Sigmoid colon (tissue), 4 donors: ENCODE measurements around the gene RXRA.

Experiments
- EP300 ChIP-seq, 4 donors: sonication (generic); formaldehyde crosslinking; IDR thresholded peaks; one replicate each; pipeline ENCODE4 v1.6.1; 2017; ENCODE audit warnings: antibody characterized with exemption in 4 of 4
- POLR2A ChIP-seq, 2 donors: fragments of 450-650 bp; IDR thresholded peaks; one replicate each; pipeline ENCODE4 v1.6.1; 2016; ENCODE audit warnings: antibody characterized with exemption in 2 of 2, mild to moderate bottlenecking in 2 of 2, moderate library complexity in 2 of 2
- POLR2AphosphoS5 ChIP-seq, 4 donors: sonication (generic); formaldehyde crosslinking; IDR thresholded peaks; one replicate each; pipeline ENCODE4 v1.6.1; 2017; ENCODE audit warnings: antibody characterized with exemption in 4 of 4
- TF ChIP-seq, protein P1 (sequence below), 4 experiments: fragments of 450-650 bp in 3 of 4; fragments of 200-600 bp in 1 of 4; IDR thresholded peaks; one replicate each; pipeline ENCODE4 v1.5.1; 2016 to 2019; ENCODE audit warnings: antibody characterized with exemption in 4 of 4, mild to moderate bottlenecking in 3 of 4, moderate library complexity in 2 of 4

- TF ChIP-seq, protein P1, sequence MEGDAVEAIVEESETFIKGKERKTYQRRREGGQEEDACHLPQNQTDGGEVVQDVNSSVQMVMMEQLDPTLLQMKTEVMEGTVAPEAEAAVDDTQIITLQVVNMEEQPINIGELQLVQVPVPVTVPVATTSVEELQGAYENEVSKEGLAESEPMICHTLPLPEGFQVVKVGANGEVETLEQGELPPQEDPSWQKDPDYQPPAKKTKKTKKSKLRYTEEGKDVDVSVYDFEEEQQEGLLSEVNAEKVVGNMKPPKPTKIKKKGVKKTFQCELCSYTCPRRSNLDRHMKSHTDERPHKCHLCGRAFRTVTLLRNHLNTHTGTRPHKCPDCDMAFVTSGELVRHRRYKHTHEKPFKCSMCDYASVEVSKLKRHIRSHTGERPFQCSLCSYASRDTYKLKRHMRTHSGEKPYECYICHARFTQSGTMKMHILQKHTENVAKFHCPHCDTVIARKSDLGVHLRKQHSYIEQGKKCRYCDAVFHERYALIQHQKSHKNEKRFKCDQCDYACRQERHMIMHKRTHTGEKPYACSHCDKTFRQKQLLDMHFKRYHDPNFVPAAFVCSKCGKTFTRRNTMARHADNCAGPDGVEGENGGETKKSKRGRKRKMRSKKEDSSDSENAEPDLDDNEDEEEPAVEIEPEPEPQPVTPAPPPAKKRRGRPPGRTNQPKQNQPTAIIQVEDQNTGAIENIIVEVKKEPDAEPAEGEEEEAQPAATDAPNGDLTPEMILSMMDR (IDR thresholded peaks at IDR 0.05): no peak
- TF ChIP-seq POLR2A (IDR thresholded peaks at IDR 0.05) (no peak), POLR2AphosphoS5 (IDR thresholded peaks at IDR 0.05) (no peak), EP300 (IDR thresholded peaks at IDR 0.05) (no peak)
Measured at GRCh38 chr9:134472256-134472655, 146.0 kb downstream of the RXRA start.
